ENCODE data around the gene EPHA5. TPM values are rescaled to one million over a fixed set of nuclear protein-coding genes. Genes with fewer than 3 reads are reported as not detected.

The EPHA5 gene
- polyA plus RNA-seq, 3 donors = not detected

DNA sequence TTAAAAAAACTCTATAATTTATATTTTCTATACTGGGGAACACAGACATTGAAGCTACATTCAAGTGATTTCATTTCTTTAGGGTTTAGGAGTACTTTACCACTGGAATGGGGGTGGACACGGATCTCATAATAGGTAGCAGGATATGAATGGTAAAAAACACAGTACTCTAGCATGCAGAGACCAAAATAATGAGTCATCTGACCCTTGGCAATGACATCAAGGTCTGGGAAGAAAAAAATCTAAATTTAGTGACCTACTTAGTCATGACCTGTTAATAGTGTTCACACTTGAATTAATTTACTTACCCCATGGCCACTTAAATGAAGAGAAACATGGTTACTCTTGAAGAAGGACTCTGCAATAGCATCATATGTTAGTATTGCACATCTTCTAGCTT, 187.9 kb downstream of the EPHA5 start:
- peaks cover 0 to 5% (median 1%) of the 10 kb centered on the region in 7 donors for H3K9me3 Mint-ChIP-seq
- TF ChIP-seq CTCF (IDR thresholded peaks at IDR 0.05) = no peak
- no peaks in the 10 kb centered on the region for H3K27me3 Mint-ChIP-seq (ENCODE audit: low read depth in 3 of 3)
- Histone ChIP-seq H3K4me1 (ENCODE audit: control insufficient read depth in 1 of 2, insufficient read depth in 2 of 2, low read length in 2 of 2) (no peaks in the 10 kb centered on the region), H3K4me2 (replicated peaks; ENCODE audit: extremely low read depth, low read length, poor library complexity, severe bottlenecking) (no peak overlapping the region), H3K27ac (ENCODE audit: low read depth in 1 of 2, low read length in 2 of 2) (no peak overlapping the region), H3K9ac (ENCODE audit: insufficient read depth, low read length, poor library complexity, severe bottlenecking) (no peak overlapping the region), H3K9me3 (replicated peaks in 1 of 2; ENCODE audit: control insufficient read depth in 1 of 2, insufficient read depth in 1 of 2, low read length in 2 of 2) (no peaks in the 10 kb centered on the region), H2AFZ (ENCODE audit: insufficient read depth, low read depth, low read length, poor library complexity, severe bottlenecking) (no peak overlapping the region), H4K20me1 (ENCODE audit: insufficient read depth, low read length) (no peaks in the 10 kb centered on the region), H3K36me3 (replicated peaks in 1 of 2; ENCODE audit: control insufficient read depth in 1 of 2, insufficient read depth in 2 of 2, low read length in 2 of 2) (no peaks in the 10 kb centered on the region), H3K4me3 (replicated peaks in 1 of 3; ENCODE audit: low read depth in 2 of 3, low read length in 3 of 3) (no peak overlapping the region), H3K27me3 (ENCODE audit: control insufficient read depth in 2 of 2, insufficient read depth in 2 of 2, low read length in 2 of 2) (no peaks in the 10 kb centered on the region), H3K79me2 (ENCODE audit: insufficient read depth, low read length) (no peaks in the 10 kb centered on the region)
- H3K4me3 Mint-ChIP-seq = no peak overlapping the region
- no peaks in the 10 kb centered on the region for H3K36me3 Mint-ChIP-seq
- H3K27ac Mint-ChIP-seq = no peak overlapping the region
- intact Hi-C loops (cut with micrococcal nuclease) = no loop called here
- DNase-seq = no peak
- no peaks in the 10 kb centered on the region for H3K4me1 Mint-ChIP-seq
- no CpG with 5 or more reads among the region's 1 CpG for WGBS (ENCODE audit: insufficient coverage)

- no peaks in the 10 kb centered on the region for H3K79me2 ChIP-seq (ENCODE audit: insufficient read depth, low read length)
- 83% methylated on average over 5 of the region's 5 CpGs for WGBS (ENCODE audit: insufficient coverage)
- no peak overlapping the region for H3K9ac ChIP-seq (ENCODE audit: insufficient read depth, low read length, poor library complexity, severe bottlenecking)
- no peak overlapping the region for H2AFZ ChIP-seq (ENCODE audit: insufficient read depth, low read depth, low read length, poor library complexity, severe bottlenecking)
- no peak overlapping the region for H3K27ac ChIP-seq (ENCODE audit: low read depth in 1 of 2, low read length in 2 of 2)
- Mint-ChIP-seq H3K4me1 (no peaks in the 10 kb centered on the region), H3K9me3 (peaks cover 0 to 4% (median 0%) of the 10 kb centered on the region in 7 donors), H3K36me3 (no peaks in the 10 kb centered on the region), H3K4me3 (no peak overlapping the region), H3K27ac (no peak overlapping the region), H3K27me3 (ENCODE audit: low read depth in 3 of 3) (peaks cover 0 to 2% (median 0%) of the 10 kb centered on the region in 3 donors)
- no peaks in the 10 kb centered on the region for H3K27me3 ChIP-seq (ENCODE audit: control insufficient read depth in 2 of 2, insufficient read depth in 2 of 2, low read length in 2 of 2)
- H3K4me1 ChIP-seq (ENCODE audit: control insufficient read depth in 1 of 2, insufficient read depth in 2 of 2, low read length in 2 of 2) = no peaks in the 10 kb centered on the region
- H3K36me3 ChIP-seq (replicated peaks in 1 of 2; ENCODE audit: control insufficient read depth in 1 of 2, insufficient read depth in 2 of 2, low read length in 2 of 2) = no peaks in the 10 kb centered on the region
- H3K4me3 ChIP-seq (replicated peaks in 1 of 3; ENCODE audit: low read depth in 2 of 3, low read length in 3 of 3) = no peak overlapping the region
- DNase-seq = no peak
- no peaks in the 10 kb centered on the region for H4K20me1 ChIP-seq (ENCODE audit: insufficient read depth, low read length)
- H3K9me3 ChIP-seq (replicated peaks in 1 of 2; ENCODE audit: control insufficient read depth in 1 of 2, insufficient read depth in 1 of 2, low read length in 2 of 2) = no peaks in the 10 kb centered on the region
- TF ChIP-seq CTCF (IDR thresholded peaks at IDR 0.05) = no peak
- H3K4me2 ChIP-seq (replicated peaks; ENCODE audit: extremely low read depth, low read length, poor library complexity, severe bottlenecking) = no peak overlapping the region
- intact Hi-C loops (cut with micrococcal nuclease) = no loop called here
Observed at GRCh38 chr4:65472531-65472930, 197.8 kb downstream of the EPHA5 start.
